ENCODE data around the gene NABP1. TPM values are rescaled to one million over a fixed set of nuclear protein-coding genes. Genes with fewer than 3 reads are reported as not detected.

The NABP1 gene
- total and polyA plus RNA-seq, 10 of the 15 experiments (the other 5 are each of a cell fraction or from before 2014, with no cell fraction given), result 22.9 to 65.7 (median 39.9) TPM

- TF ChIP-seq ZBTB40 (IDR thresholded peaks at IDR 0.05; ENCODE audit: borderline replicate concordance) (no peak), ZNF274 (IDR thresholded peaks at IDR 0.05; ENCODE audit: insufficient read depth, insufficient read length) (no peak), RFX5 (IDR thresholded peaks at IDR 0.05; ENCODE audit: low read depth, low read length) (no peak), EGR1 (IDR thresholded peaks at IDR 0.05; ENCODE audit: borderline replicate concordance in 1 of 2, low read depth in 2 of 2, low read length in 2 of 2) (peak in 1 of 2 experiments; percentile 40; a peak in 1 of 3 replicates), SMAD5 (IDR thresholded peaks at IDR 0.05; ENCODE audit: low read depth) (no peak), PAX5 (IDR thresholded peaks at IDR 0.05; ENCODE audit: borderline replicate concordance, low read depth, low read length) (no peak), RUNX3 (IDR thresholded peaks at IDR 0.05; ENCODE audit: low read length) (no peak; the same call in 1 of the 2 replicates), TCF7 (IDR thresholded peaks at IDR 0.05; ENCODE audit: borderline replicate concordance) (no peak), MEF2B (IDR thresholded peaks at IDR 0.05; ENCODE audit: partially characterized antibody, poor library complexity, severe bottlenecking) (peak; percentile 23), CEBPB (IDR thresholded peaks at IDR 0.05; ENCODE audit: borderline replicate concordance in 1 of 2, low read depth in 2 of 2, low read length in 2 of 2) (no peak), JUNB (IDR thresholded peaks at IDR 0.05) (no peak), TAF1 (IDR thresholded peaks at IDR 0.05; ENCODE audit: borderline replicate concordance, low read depth, low read length) (no peak; the same call in 1 of the 2 replicates), ZNF622 (IDR thresholded peaks at IDR 0.05) (no peak), CEBPZ (IDR thresholded peaks at IDR 0.05; ENCODE audit: low read depth, low read length) (no peak)
- TF ChIP-seq, protein P1, sequence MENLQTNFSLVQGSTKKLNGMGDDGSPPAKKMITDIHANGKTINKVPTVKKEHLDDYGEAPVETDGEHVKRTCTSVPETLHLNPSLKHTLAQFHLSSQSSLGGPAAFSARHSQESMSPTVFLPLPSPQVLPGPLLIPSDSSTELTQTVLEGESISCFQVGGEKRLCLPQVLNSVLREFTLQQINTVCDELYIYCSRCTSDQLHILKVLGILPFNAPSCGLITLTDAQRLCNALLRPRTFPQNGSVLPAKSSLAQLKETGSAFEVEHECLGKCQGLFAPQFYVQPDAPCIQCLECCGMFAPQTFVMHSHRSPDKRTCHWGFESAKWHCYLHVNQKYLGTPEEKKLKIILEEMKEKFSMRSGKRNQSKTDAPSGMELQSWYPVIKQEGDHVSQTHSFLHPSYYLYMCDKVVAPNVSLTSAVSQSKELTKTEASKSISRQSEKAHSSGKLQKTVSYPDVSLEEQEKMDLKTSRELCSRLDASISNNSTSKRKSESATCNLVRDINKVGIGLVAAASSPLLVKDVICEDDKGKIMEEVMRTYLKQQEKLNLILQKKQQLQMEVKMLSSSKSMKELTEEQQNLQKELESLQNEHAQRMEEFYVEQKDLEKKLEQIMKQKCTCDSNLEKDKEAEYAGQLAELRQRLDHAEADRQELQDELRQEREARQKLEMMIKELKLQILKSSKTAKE (IDR thresholded peaks at IDR 0.05; ENCODE audit: low read depth, poor library complexity, severe bottlenecking), result no peak
These were observed 633 bp downstream of the NABP1 start (continued) for GRCh38 chr2:191678437-191679100.
